SJSA1 (cell line): ENCODE results near the gene WWOX. TPM values are rescaled to one million over a fixed set of nuclear protein-coding genes. Genes with fewer than 3 reads are reported as not detected.

Experiments used
- DNase-seq, 2 experiments: peaks; one replicate each; pipeline ENCODE4 v3.0.0-alpha.2; 2015 to 2020; ENCODE audit warnings: low spot score in 2 of 2, low read depth in 1 of 2
- H3K27ac ChIP-seq: fragments of 250-450 bp; sonication (Bioruptor Pico); 2 replicates; pipeline ENCODE4 v1.5.1; 2020; ENCODE audit warnings: mild to moderate bottlenecking, moderate library complexity
- H3K27me3 ChIP-seq: fragments of 250-450 bp; sonication (Bioruptor Pico); replicated peaks from 2 replicates; pipeline ENCODE4 v1.5.1; 2020; ENCODE audit warnings: mild to moderate bottlenecking, moderate library complexity
- H3K36me3 ChIP-seq: fragments of 250-450 bp; sonication (Bioruptor Pico); 2 replicates; pipeline ENCODE4 v1.5.1; 2020; ENCODE audit warnings: mild to moderate bottlenecking
- H3K4me1 ChIP-seq: fragments of 250-450 bp; sonication (Bioruptor Pico); replicated peaks from 2 replicates; pipeline ENCODE4 v1.6.1; 2021; ENCODE audit warnings: mild to moderate bottlenecking
- H3K4me3 ChIP-seq: fragments of 250-450 bp; sonication (Bioruptor Pico); 2 replicates; pipeline ENCODE4 v1.5.1; 2020; ENCODE audit warnings: mild to moderate bottlenecking
- H3K9me3 ChIP-seq: fragments of 250-450 bp; sonication (Bioruptor Pico); replicated peaks from 2 replicates; pipeline ENCODE4 v1.5.1; 2020; ENCODE audit warnings: mild to moderate bottlenecking
- total RNA-seq: library from RNA; depleted of rRNA; stranded (reverse); fragments of >200 nt; shearing (Covaris generic); gene quantifications from 2 replicates; pipeline ENCODE4 v1.2.3, GENCODE V29; 2014

Gene WWOX
- total RNA-seq, 1 experiment from 2014 or later = 13.4 TPM

- no peaks in the 10 kb centered on the region for H3K27me3 ChIP-seq
- no peaks in the 10 kb centered on the region for H3K9me3 ChIP-seq
- H3K36me3 ChIP-seq = no peaks in the 10 kb centered on the region
- DNase-seq = no peak
- no peak overlapping the region for H3K27ac ChIP-seq
- no peak overlapping the region for H3K4me3 ChIP-seq
- H3K4me1 ChIP-seq = peaks cover 10% of the 10 kb centered on the region
Measured at GRCh38 chr16:78655331-78656113, 556.1 kb downstream of the WWOX start.

- H3K4me1 ChIP-seq = peaks cover 10% of the 10 kb centered on the region
- no peak overlapping the region for H3K27ac ChIP-seq
- no peak overlapping the region for H3K4me3 ChIP-seq
- no peaks in the 10 kb centered on the region for H3K36me3 ChIP-seq
- H3K27me3 ChIP-seq = no peaks in the 10 kb centered on the region
- DNase-seq = no peak
- H3K9me3 ChIP-seq = no peaks in the 10 kb centered on the region
Measured at GRCh38 chr16:78656887-78657286, 557.4 kb downstream of the WWOX start.

GRCh38 chr16:78659216-78659615, 559.8 kb downstream of the WWOX start:
- DNase-seq = no peak
- no peak overlapping the region for H3K27ac ChIP-seq
- no peaks in the 10 kb centered on the region for H3K36me3 ChIP-seq
- no peaks in the 10 kb centered on the region for H3K9me3 ChIP-seq
- peaks cover 4% of the 10 kb centered on the region; the same call in 1 of the 2 replicates for H3K27me3 ChIP-seq
- H3K4me3 ChIP-seq = no peak overlapping the region
- peaks cover 16% of the 10 kb centered on the region for H3K4me1 ChIP-seq

GRCh38 chr16:78659668-78660217, 560.3 kb downstream of the WWOX start:
- Histone ChIP-seq H3K9me3 (no peaks in the 10 kb centered on the region), H3K4me3 (no peak overlapping the region), H3K4me1 (peaks cover 20% of the 10 kb centered on the region), H3K27ac (no peak overlapping the region), H3K27me3 (peaks cover 4% of the 10 kb centered on the region; the same call in 1 of the 2 replicates), H3K36me3 (no peaks in the 10 kb centered on the region)
- DNase-seq = no peak

- peaks cover 24% of the 10 kb centered on the region for H3K4me1 ChIP-seq
- no peak overlapping the region for H3K27ac ChIP-seq
- no peaks in the 10 kb centered on the region for H3K9me3 ChIP-seq
- H3K36me3 ChIP-seq = no peaks in the 10 kb centered on the region
- DNase-seq = no peak
- H3K27me3 ChIP-seq = peaks cover 4% of the 10 kb centered on the region; the same call in 1 of the 2 replicates
- no peak overlapping the region for H3K4me3 ChIP-seq
Measured at GRCh38 chr16:78660795-78661194, 561.3 kb downstream of the WWOX start.

GRCh38 chr16:78663690-78664089, 564.2 kb downstream of the WWOX start:
- peaks cover 20% of the 10 kb centered on the region for H3K4me1 ChIP-seq
- peaks cover 4% of the 10 kb centered on the region; the same call in 1 of the 2 replicates for H3K27me3 ChIP-seq
- H3K27ac ChIP-seq = no peak overlapping the region
- no peak overlapping the region for H3K4me3 ChIP-seq
- no peaks in the 10 kb centered on the region for H3K9me3 ChIP-seq
- no peak for DNase-seq
- H3K36me3 ChIP-seq = no peaks in the 10 kb centered on the region

DNA sequence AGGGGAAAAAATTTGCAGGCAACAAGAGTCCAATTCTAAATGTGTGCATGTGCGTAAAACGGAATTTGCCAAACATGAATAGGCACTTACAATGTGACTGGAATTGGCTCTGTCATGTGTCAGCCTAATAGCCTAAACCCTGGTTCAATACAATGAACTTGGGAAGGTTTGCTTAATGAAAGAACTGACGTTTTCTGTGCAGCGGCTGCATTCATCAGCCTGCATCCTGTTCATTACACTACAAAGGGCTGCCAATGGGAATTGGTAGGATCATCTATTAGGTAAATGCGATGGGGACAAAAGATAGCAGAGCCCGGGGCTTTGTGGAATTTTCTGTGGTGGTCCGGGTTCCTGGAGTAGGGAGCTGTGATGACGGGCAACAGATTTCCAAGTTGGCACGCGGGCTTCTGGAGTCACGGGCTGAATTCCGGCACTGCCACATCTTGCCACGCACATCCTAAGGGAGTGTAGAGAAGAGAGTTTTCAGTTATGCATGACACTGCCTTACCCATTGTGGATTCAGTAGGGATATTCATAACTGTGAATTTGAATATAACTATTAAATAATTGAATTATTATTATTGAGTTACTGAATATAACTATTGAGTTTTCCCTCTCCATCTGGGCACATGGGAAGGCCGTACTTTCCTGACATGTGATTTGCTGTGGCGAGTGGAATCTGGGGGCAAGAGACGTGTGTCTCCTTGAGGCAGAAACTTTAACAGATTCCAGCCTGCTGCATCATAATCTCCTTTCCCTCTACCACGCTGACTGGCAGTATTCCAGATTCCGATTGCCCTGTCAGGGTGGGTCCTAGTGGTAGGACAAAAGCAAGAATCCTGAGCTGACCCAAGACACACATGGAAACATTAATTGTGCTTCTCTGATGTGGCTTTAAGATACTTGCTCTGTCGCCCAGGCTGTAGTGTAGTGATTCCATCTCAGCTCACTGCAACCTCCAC, 565.6 kb downstream of the WWOX start:
- no peak overlapping the region for H3K27ac ChIP-seq
- peaks cover 20% of the 10 kb centered on the region for H3K4me1 ChIP-seq
- no peak overlapping the region for H3K4me3 ChIP-seq
- DNase-seq = peak; percentile 60 to 62
- H3K9me3 ChIP-seq = no peaks in the 10 kb centered on the region
- no peaks in the 10 kb centered on the region for H3K36me3 ChIP-seq
- H3K27me3 ChIP-seq = peaks cover 4% of the 10 kb centered on the region; the same call in 1 of the 2 replicates

DNA sequence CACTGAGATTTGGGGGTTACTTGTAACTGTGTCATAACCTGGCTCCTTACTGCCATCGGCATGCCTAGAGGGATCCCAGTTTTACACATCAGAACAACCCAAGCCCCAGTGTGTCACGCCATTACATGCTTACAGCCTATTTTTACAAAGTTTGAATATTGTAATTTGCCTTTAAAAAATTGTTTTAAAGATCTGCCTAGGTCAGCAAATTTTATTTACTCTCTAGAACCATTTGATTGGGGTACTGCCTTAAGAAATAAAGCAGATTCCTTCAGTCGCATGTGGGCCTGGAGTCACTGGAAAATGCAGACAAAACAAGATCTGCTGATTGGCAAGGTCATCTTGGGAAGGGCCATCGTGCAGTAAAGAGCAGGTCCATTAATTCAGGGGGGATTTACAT, 566.9 kb downstream of the WWOX start:
- H3K36me3 ChIP-seq = no peaks in the 10 kb centered on the region

GRCh38 chr16:78667675-78668074, 568.2 kb downstream of the WWOX start:
- no peaks in the 10 kb centered on the region for H3K36me3 ChIP-seq
- no peak overlapping the region for H3K27ac ChIP-seq
- H3K4me3 ChIP-seq = no peak overlapping the region
- DNase-seq = no peak
- H3K27me3 ChIP-seq = peaks cover 11% of the 10 kb centered on the region
- H3K9me3 ChIP-seq = no peaks in the 10 kb centered on the region
- H3K4me1 ChIP-seq = peaks cover 20% of the 10 kb centered on the region

More for the DNA sequence above, 566.9 kb downstream of the WWOX start:
- DNase-seq = no peak
- Histone ChIP-seq H3K27me3 (peaks cover 4% of the 10 kb centered on the region; the same call in 1 of the 2 replicates), H3K4me3 (no peak overlapping the region), H3K9me3 (no peaks in the 10 kb centered on the region), H3K27ac (no peak overlapping the region), H3K4me1 (peaks cover 20% of the 10 kb centered on the region)

DNA sequence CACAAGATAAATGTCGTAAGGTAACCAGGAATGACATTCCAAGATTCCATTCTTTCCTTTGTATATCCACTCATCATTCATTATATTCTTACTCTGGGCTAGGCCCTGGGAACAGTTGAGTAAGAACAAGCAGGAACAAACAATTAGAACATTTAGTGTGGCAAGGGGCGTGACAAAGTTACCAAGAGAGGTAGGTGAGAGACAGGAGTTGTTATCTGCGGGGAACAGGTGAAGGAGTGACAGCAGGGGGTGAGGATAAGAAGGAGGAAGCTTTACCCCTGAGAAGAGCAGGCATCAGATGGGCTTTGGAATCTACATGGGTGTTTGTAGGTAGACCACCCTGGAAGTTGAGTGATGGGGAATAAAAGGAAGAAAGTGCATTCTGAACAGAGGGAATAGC, 568.9 kb downstream of the WWOX start:
- Histone ChIP-seq H3K27ac (no peak overlapping the region), H3K9me3 (0 out of 2 replicates have a peak, but pooled peaks cover 2% of the 10 kb centered on the region), H3K27me3 (peaks cover 7% of the 10 kb centered on the region; the same call in 1 of the 2 replicates), H3K36me3 (no peaks in the 10 kb centered on the region), H3K4me3 (no peak overlapping the region), H3K4me1 (peaks cover 20% of the 10 kb centered on the region)
- no peak for DNase-seq

GRCh38 chr16:78669994-78670393, 570.5 kb downstream of the WWOX start:
- DNase-seq = no peak
- peaks cover 10% of the 10 kb centered on the region; the same call in 1 of the 2 replicates for H3K27me3 ChIP-seq
- peaks cover 10% of the 10 kb centered on the region for H3K4me1 ChIP-seq
- no peak overlapping the region for H3K27ac ChIP-seq
- H3K36me3 ChIP-seq = no peaks in the 10 kb centered on the region
- H3K4me3 ChIP-seq = no peak overlapping the region
- H3K9me3 ChIP-seq = 0 out of 2 replicates have a peak, but pooled peaks cover 2% of the 10 kb centered on the region

DNA sequence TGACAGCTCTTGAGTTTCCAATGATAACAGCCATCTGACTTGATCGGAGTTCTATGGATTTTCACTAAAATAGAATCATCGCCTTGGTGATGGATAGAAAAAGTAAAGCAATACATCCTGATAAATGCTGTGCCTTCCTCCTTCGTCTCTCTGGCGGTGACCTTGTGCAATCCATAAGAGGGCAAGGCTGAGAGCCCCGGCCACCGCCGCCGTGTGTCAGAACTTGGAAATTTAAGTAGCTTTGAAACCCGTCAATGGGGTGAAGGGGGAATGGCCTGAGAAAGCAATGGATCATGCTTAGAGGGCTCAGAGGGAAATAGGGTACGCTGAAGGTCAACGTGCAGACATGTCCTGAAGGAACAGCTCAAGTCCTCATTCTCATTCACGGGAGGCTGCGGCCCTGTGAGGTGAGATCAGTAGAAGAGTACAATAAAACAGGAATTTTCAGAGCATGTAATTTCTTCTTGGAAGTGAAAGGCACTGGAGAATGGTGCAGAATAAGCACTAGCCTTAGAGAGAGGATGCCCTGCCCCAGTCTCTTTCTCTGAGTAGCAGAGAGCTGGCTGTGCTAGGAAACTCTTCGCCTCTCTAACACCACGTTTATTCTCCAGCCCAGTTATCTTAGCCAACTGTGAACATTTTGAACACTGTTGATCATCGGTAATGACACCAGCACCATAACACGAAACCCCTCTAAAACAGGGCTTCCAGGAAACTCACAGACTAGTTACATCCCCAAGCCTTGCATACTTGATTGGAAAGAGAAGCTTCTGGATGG, 573.5 kb downstream of the WWOX start:
- H3K27me3 ChIP-seq = peaks cover 13% of the 10 kb centered on the region; the same call in 1 of the 2 replicates
- no peak overlapping the region for H3K27ac ChIP-seq
- H3K36me3 ChIP-seq = no peaks in the 10 kb centered on the region
- 0 out of 2 replicates have a peak, but pooled peaks cover 2% of the 10 kb centered on the region for H3K9me3 ChIP-seq
- no peak overlapping the region for H3K4me3 ChIP-seq
- DNase-seq = no peak
- H3K4me1 ChIP-seq = 0 out of 2 replicates have a peak, but pooled peaks cover 4% of the 10 kb centered on the region

- Histone ChIP-seq H3K4me3 (no peak overlapping the region), H3K4me1 (0 out of 2 replicates have a peak, but pooled peaks cover 4% of the 10 kb centered on the region), H3K27me3 (peaks cover 13% of the 10 kb centered on the region; the same call in 1 of the 2 replicates), H3K36me3 (no peaks in the 10 kb centered on the region), H3K9me3 (0 out of 2 replicates have a peak, but pooled peaks cover 2% of the 10 kb centered on the region), H3K27ac (no peak overlapping the region)
- no peak for DNase-seq
Measured at GRCh38 chr16:78673884-78674283, 574.4 kb downstream of the WWOX start.
